GM18868 (cell line): ENCODE data around the gene PCDHB11.
"Not testable (repeated sequence)": the region's sequence is repeated elsewhere in the genome, so short reads cannot be mapped to it uniquely, and the experiment has no call there.

Source experiments
- ATAC-seq: cut with Tn5 transposase; IDR thresholded peaks from one replicate; pipeline ENCODE4 v1.9.1; 2021; ENCODE audit warnings: mild to moderate bottlenecking, moderate library complexity; ENCODE audit not compliant: unreplicated experiment

PCDHB11 gene

DNA sequence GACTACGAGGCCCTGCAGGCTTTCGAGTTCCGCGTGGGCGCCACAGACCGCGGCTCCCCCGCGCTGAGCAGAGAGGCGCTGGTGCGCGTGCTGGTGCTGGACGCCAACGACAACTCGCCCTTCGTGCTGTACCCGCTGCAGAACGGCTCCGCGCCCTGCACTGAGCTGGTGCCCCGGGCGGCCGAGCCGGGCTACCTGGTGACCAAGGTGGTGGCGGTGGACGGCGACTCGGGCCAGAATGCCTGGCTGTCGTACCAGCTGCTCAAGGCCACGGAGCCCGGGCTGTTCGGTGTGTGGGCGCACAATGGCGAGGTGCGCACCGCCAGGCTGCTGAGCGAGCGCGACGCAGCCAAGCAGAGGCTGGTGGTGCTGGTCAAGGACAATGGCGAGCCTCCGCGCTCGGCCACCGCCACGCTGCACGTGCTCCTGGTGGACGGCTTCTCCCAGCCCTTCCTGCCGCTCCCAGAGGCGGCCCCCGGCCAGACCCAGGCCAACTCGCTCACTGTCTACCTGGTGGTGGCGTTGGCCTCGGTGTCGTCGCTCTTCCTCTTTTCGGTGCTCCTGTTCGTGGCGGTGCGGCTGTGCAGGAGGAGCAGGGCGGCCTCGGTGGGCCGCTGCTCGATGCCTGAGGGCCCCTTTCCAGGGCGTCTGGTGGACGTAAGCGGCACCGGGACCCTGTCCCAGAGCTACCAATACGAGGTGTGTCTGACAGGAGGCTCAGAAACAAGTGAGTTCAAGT lies 15.1 kb upstream of the PCDHB11 start:
- not testable (repeated sequence) for ATAC-seq

DNA sequence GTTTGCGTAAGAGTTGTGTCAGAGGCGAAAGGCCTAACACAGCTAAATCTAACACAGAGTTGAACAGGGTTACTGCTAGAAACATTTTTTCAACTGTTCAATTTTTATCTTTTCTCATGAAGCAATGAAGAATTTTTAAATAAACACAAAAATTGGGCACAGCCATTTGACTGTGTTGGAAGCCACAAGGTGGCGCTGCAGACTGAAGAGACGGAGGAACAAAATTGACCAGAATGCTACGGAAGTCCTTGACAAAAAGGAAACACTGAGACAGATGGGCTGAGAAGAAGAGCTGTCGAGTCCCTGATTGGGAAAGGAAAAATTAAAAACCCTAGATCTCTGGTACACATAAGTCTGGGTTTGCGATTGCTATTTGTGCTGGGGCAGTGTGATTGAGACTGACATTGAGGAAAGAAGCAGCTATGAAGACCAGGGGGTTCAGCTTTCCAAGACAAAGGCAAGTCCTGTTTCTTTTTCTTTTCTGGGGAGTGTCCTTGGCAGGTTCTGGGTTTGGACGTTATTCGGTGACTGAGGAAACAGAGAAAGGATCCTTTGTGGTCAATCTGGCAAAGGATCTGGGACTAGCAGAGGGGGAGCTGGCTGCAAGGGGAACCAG lies 12.4 kb upstream of the PCDHB11 start, which contains the start of gene PCDHB9:
Gene PCDHB9 (plus strand): TSS at position 265 of the 616 bp plus-strand sequence. CDS start 158 bp downstream, at position 423.
- ATAC-seq: no peak

DNA sequence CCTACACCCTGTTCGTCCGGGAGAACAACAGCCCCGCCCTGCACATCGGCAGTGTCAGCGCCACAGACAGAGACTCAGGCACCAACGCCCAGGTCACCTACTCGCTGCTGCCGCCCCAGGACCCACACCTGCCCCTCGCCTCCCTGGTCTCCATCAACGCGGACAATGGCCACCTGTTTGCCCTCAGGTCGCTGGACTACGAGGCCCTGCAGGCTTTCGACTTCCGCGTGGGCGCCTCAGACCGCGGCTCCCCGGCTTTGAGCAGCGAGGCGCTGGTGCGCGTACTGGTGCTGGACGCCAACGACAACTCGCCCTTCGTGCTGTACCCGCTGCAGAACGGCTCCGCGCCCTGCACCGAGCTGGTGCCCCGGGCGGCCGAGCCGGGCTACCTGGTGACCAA lies 10.7 kb upstream of the PCDHB11 start:
- not testable (repeated sequence) for ATAC-seq

DNA sequence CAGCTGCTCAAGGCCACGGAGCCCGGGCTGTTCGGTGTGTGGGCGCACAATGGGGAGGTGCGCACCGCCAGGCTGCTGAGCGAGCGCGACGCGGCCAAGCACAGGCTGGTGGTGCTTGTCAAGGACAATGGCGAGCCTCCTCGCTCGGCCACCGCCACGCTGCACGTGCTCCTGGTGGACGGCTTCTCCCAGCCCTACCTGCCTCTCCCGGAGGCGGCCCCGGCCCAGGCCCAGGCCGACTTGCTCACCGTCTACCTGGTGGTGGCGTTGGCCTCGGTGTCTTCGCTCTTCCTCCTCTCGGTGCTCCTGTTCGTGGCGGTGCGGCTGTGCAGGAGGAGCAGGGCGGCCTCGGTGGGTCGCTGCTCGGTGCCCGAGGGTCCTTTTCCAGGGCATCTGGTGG lies 10.3 kb upstream of the PCDHB11 start:
- ATAC-seq: not testable (repeated sequence)

DNA sequence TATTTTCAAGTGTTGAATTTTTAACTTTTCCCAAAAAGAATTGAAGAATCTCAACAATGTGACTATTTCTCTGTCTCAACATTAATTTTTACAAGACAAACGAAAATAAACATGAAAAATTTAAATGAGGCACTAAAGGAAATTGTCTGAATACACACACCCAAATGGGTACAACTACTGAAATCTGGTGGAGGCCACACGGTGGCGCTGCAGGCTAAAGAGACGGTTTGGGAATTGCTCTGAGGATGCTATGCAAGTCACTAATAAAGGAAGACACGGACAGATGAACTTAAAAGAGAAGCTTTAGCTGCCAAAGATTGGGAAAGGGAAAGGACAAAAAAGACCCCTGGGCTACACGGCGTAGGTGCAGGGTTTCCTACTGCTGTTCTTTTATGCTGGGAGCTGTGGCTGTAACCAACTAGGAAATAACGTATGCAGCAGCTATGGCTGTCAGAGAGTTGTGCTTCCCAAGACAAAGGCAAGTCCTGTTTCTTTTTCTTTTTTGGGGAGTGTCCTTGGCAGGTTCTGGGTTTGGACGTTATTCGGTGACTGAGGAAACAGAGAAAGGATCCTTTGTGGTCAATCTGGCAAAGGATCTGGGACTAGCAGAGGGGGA lies 7.2 kb upstream of the PCDHB11 start, which contains the start of gene PCDHB10:
Gene PCDHB10 (plus strand): TSS at position 244 of the 616 bp plus-strand sequence. CDS start 200 bp downstream, at position 444.
- no peak for ATAC-seq

DNA sequence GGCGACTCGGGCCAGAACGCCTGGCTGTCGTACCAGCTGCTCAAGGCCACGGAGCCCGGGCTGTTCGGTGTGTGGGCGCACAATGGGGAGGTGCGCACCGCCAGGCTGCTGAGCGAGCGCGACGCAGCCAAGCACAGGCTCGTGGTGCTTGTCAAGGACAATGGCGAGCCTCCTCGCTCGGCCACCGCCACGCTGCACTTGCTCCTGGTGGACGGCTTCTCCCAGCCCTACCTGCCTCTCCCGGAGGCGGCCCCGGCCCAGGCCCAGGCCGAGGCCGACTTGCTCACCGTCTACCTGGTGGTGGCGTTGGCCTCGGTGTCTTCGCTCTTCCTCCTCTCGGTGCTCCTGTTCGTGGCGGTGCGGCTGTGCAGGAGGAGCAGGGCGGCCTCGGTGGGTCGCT lies 5.1 kb upstream of the PCDHB11 start:
- not testable (repeated sequence) for ATAC-seq

- no peak for ATAC-seq
These were observed 3.1 kb upstream of the PCDHB11 start for GRCh38 chr5:141196363-141196762.

DNA sequence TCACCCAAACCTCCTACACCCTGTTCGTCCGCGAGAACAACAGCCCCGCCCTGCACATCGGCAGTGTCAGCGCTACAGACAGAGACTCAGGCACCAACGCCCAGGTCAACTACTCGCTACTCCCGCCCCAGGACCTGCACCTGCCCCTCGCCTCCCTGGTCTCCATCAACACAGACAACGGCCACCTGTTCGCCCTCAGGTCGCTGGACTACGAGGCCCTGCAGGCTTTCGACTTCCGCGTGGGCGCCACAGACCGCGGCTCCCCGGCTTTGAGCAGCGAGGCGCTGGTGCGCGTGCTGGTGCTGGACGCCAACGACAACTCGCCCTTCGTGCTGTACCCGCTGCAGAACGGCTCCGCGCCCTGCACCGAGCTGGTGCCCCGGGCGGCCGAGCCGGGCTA lies 1.7 kb downstream of the PCDHB11 start:
- not testable (repeated sequence) for ATAC-seq

GRCh38 chr5:141201646-141202045 lies 2.2 kb downstream of the PCDHB11 start:
- not testable (repeated sequence) for ATAC-seq

DNA sequence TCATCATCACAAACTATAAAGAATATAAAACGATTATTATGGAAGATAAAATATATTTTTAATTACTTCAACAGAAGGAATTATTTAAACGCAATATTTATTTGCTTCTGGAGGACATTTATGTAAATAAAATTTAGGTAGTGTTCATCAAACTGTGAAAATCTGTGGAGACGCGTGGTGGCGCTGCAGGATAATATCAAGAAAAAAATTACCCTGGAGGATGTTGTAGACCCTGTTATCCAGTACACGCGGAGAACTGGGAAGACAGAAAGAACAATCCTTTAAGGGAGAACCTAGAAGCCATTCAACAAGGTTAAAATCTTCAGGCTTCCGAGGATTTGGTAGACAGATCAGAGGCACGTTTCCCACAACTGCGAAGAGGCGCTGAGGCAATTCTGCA lies 9.1 kb downstream of the PCDHB11 start, which contains the start of gene PCDHB12:
Gene PCDHB12 (plus strand): TSS at position 242 of the 400 bp plus-strand sequence. CDS start 189 bp downstream, outside the sequence.
- ATAC-seq: no peak

DNA sequence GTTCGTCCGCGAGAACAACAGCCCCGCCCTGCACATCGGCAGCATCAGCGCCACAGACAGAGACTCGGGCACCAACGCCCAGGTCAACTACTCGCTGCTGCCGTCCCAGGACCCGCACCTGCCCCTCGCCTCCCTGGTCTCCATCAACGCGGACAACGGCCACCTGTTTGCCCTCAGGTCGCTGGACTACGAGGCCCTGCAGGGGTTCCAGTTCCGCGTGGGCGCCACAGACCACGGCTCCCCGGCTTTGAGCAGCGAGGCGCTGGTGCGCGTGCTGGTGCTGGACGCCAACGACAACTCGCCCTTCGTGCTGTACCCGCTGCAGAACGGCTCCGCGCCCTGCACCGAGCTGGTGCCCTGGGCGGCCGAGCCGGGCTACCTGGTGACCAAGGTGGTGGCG lies 10.9 kb downstream of the PCDHB11 start:
- ATAC-seq: not testable (repeated sequence)

DNA sequence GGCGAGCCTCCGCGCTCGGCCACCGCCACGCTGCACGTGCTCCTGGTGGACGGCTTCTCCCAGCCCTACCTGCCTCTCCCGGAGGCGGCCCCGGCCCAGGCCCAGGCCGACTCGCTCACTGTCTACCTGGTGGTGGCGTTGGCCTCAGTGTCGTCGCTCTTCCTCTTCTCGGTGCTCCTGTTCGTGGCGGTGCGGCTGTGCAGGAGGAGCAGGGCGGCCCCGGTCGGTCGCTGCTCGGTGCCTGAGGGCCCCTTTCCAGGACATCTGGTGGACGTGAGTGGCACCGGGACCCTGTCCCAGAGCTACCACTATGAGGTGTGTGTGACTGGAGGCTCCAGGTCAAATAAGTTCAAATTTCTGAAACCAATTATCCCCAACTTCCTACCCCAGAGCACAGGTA lies 11.4 kb downstream of the PCDHB11 start:
- ATAC-seq: not testable (repeated sequence)

GRCh38 chr5:141213656-141214339 lies 14.4 kb downstream of the PCDHB11 start, which contains the start of gene PCDHB13:
PCDHB13 (plus strand) TSS chr5:141213919; CDS start chr5:141214124, 205 bp downstream.
- ATAC-seq: not testable (repeated sequence)

DNA sequence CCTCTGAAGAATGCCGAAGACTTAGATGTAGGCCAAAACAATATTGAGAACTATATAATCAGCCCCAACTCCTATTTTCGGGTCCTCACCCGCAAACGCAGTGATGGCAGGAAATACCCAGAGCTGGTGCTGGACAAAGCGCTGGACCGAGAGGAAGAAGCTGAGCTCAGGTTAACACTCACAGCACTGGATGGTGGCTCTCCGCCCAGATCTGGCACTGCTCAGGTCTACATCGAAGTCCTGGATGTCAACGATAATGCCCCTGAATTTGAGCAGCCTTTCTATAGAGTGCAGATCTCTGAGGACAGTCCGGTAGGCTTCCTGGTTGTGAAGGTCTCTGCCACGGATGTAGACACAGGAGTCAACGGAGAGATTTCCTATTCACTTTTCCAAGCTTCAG lies 15.2 kb downstream of the PCDHB11 start:
- not testable (repeated sequence) for ATAC-seq

DNA sequence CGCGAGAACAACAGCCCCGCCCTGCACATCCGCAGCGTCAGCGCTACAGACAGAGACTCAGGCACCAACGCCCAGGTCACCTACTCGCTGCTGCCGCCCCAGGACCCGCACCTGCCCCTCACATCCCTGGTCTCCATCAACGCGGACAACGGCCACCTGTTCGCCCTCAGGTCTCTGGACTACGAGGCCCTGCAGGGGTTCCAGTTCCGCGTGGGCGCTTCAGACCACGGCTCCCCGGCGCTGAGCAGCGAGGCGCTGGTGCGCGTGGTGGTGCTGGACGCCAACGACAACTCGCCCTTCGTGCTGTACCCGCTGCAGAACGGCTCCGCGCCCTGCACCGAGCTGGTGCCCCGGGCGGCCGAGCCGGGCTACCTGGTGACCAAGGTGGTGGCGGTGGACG lies 16.1 kb downstream of the PCDHB11 start:
- not testable (repeated sequence) for ATAC-seq

GRCh38 chr5:141216035-141216434 lies 16.6 kb downstream of the PCDHB11 start:
- ATAC-seq: not testable (repeated sequence)

DNA sequence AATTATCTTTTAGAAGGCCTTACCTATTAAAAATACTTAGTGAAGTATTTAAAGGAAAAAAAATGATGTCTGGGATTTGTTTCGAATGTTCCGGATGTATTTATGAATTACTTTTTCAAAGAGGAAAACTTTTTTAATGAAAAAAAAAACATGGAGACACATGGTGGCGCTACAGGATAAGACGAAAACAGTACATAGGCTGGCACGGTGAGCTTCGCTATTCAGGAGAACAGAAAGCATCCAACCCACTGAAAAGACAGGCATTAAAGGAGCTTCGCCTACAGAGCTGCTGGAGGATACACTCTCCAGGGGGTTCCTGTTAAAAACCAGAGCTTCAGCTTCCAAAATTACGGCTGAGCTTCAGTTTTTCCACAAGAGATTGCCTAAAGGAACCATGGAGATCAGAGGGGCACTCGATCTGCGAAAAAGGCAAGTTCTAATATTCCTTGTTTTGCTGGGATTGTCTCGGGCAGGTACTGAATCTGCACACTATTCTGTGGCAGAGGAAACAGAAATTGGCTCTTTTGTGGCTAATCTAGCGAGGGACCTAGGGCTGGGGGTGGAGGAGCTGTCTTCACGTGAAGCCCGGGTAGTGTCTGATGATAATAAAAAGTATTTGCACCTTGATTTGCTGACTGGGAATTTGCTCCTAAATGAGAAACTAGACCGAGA lies 23.8 kb downstream of the PCDHB11 start, which contains the start of gene PCDHB14:
Gene PCDHB14 (plus strand): TSS at position 232 of the 672 bp plus-strand sequence. CDS start 163 bp downstream, at position 395.
- no peak for ATAC-seq

GRCh38 chr5:141224844-141225243 lies 25.4 kb downstream of the PCDHB11 start:
- not testable (repeated sequence) for ATAC-seq

DNA sequence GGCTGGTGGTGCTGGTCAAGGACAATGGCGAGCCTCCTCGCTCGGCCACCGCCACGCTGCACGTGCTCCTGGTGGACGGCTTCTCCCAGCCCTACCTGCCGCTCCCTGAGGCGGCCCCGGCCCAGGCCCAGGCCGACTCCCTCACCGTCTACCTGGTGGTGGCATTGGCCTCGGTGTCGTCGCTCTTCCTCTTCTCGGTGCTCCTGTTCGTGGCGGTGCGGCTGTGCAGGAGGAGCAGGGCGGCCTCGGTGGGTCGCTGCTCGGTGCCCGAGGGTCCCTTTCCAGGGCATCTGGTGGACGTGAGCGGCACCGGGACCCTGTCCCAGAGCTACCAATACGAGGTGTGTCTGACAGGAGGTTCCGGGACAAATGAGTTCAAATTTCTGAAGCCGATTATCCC lies 26.0 kb downstream of the PCDHB11 start:
- not testable (repeated sequence) for ATAC-seq

GRCh38 chr5:141234109-141234667 lies 34.8 kb downstream of the PCDHB11 start:
- ATAC-seq: no peak
